Ishikawa (cell line): ENCODE results near the gene NUCKS1.
A peak's percentile ranks its signal among the peaks of the same experiment; 100 is the strongest.

Experiments
- CEBPB ChIP-seq: IDR thresholded peaks from 2 replicates; pipeline ENCODE4 v1.6.1; 2012
- CREB1 ChIP-seq: IDR thresholded peaks from 2 replicates; pipeline ENCODE4 v1.6.1; 2012; ENCODE audit warnings: low read depth
- EGR1 ChIP-seq: IDR thresholded peaks from 2 replicates; pipeline ENCODE4 v1.6.1; 2012
- EP300 ChIP-seq: IDR thresholded peaks from 2 replicates; pipeline ENCODE4 v1.6.1; 2012; ENCODE audit warnings: borderline replicate concordance
- FOXM1 ChIP-seq: IDR thresholded peaks from 2 replicates; pipeline ENCODE4 v1.6.1; 2012; ENCODE audit warnings: low read depth, borderline replicate concordance
- NFIC ChIP-seq: IDR thresholded peaks from 2 replicates; pipeline ENCODE4 v1.6.1; 2012
- RAD21 ChIP-seq: IDR thresholded peaks from 2 replicates; pipeline ENCODE4 v1.6.1; 2012; ENCODE audit warnings: low read depth
- TAF1 ChIP-seq: IDR thresholded peaks from 2 replicates; pipeline ENCODE4 v1.6.1; 2012; ENCODE audit warnings: low read depth, mild to moderate bottlenecking
- TCF12 ChIP-seq: IDR thresholded peaks from 2 replicates; pipeline ENCODE4 v1.6.1; 2012; ENCODE audit warnings: low read depth
- TEAD4 ChIP-seq: IDR thresholded peaks from 2 replicates; pipeline ENCODE4 v1.6.1; 2012
- YY1 ChIP-seq: IDR thresholded peaks from 2 replicates; pipeline ENCODE4 v1.6.1; 2012; ENCODE audit warnings: low read depth
- ZBTB7A ChIP-seq: IDR thresholded peaks from 2 replicates; pipeline ENCODE4 v1.6.1; 2012; ENCODE audit warnings: low read depth
- TF ChIP-seq, protein P1 (sequence below): IDR thresholded peaks from 2 replicates; pipeline ENCODE4 v1.6.1; 2012; ENCODE audit warnings: low read depth, mild to moderate bottlenecking
- TF ChIP-seq, protein P2 (sequence below): IDR thresholded peaks from 2 replicates; pipeline ENCODE4 v1.6.1; 2012
- TF ChIP-seq, protein P3 (sequence below): IDR thresholded peaks from 2 replicates; pipeline ENCODE4 v1.6.1; 2012

NUCKS1 gene, protein sequence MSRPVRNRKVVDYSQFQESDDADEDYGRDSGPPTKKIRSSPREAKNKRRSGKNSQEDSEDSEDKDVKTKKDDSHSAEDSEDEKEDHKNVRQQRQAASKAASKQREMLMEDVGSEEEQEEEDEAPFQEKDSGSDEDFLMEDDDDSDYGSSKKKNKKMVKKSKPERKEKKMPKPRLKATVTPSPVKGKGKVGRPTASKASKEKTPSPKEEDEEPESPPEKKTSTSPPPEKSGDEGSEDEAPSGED

DNA sequence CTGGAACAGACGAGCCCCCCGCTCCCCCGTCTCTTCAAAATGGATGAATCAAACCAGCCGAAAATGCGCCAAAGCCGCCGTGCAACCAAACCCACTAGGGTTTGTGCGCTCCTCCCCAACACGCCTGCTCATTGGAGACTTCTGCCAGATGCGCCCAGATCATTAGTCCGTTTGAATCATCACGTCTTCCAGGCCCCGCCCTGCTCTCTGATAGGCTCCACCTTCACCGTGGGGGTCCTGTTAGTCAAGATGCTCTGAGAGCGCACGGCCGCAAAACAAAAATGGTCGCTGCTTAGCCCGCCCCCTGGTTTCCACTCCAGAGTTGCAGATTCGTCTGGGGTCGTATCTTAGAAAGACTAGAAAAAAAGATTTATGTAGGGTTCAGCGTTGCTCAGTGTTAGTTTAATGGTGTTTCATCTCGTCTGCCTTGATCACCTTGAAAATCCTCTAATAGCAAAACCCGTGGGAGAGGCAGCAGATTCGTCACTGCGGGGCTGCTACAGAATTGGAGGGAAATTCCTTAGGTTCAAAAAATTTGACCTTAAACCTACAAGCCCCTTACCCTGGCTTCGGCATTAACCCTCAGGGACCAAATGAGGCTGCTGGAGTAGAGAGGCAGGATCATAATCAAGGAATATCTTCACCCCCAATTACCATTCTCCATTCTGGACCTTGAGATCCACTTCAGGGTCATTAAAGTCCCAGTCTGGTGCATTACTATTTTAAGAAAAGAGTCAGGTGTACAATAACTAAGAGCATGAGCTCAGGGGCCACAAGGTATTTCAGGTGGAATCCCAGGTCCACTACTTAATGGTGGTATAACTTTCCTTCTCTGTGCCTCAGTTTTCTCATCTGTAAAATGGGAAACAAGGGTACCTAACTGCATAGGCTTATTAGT lies at the start of gene NUCKS1:
NUCKS1 (minus strand) TSS at position 45 of the 898 bp plus-strand sequence. CDS start 209 bp downstream, outside the sequence.
- TF ChIP-seq EGR1 (no peak), EP300 (peak; percentile 60; the same call in 1 of the 2 replicates), TAF1 (peak; percentile 53), TEAD4 (no peak), FOXM1 (peak; percentile 100), YY1 (peak; percentile 91), CEBPB (0 out of 2 replicates have a peak, but pooled peaks have one; percentile 7), CREB1 (peak; percentile 58; the same call in 1 of the 2 replicates), NFIC (no peak), ZBTB7A (0 out of 2 replicates have a peak, but pooled peaks have one; percentile 51), RAD21 (no peak), TCF12 (0 out of 2 replicates have a peak, but pooled peaks have one; percentile 15)
- TF ChIP-seq, protein P1, sequence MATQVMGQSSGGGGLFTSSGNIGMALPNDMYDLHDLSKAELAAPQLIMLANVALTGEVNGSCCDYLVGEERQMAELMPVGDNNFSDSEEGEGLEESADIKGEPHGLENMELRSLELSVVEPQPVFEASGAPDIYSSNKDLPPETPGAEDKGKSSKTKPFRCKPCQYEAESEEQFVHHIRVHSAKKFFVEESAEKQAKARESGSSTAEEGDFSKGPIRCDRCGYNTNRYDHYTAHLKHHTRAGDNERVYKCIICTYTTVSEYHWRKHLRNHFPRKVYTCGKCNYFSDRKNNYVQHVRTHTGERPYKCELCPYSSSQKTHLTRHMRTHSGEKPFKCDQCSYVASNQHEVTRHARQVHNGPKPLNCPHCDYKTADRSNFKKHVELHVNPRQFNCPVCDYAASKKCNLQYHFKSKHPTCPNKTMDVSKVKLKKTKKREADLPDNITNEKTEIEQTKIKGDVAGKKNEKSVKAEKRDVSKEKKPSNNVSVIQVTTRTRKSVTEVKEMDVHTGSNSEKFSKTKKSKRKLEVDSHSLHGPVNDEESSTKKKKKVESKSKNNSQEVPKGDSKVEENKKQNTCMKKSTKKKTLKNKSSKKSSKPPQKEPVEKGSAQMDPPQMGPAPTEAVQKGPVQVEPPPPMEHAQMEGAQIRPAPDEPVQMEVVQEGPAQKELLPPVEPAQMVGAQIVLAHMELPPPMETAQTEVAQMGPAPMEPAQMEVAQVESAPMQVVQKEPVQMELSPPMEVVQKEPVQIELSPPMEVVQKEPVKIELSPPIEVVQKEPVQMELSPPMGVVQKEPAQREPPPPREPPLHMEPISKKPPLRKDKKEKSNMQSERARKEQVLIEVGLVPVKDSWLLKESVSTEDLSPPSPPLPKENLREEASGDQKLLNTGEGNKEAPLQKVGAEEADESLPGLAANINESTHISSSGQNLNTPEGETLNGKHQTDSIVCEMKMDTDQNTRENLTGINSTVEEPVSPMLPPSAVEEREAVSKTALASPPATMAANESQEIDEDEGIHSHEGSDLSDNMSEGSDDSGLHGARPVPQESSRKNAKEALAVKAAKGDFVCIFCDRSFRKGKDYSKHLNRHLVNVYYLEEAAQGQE = no peak
- TF ChIP-seq, protein P2, sequence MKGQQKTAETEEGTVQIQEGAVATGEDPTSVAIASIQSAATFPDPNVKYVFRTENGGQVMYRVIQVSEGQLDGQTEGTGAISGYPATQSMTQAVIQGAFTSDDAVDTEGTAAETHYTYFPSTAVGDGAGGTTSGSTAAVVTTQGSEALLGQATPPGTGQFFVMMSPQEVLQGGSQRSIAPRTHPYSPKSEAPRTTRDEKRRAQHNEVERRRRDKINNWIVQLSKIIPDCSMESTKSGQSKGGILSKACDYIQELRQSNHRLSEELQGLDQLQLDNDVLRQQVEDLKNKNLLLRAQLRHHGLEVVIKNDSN = no peak
- TF ChIP-seq, protein P3, sequence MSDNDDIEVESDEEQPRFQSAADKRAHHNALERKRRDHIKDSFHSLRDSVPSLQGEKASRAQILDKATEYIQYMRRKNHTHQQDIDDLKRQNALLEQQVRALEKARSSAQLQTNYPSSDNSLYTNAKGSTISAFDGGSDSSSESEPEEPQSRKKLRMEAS = peak; percentile 54; the same call in 1 of the 2 replicates

DNA sequence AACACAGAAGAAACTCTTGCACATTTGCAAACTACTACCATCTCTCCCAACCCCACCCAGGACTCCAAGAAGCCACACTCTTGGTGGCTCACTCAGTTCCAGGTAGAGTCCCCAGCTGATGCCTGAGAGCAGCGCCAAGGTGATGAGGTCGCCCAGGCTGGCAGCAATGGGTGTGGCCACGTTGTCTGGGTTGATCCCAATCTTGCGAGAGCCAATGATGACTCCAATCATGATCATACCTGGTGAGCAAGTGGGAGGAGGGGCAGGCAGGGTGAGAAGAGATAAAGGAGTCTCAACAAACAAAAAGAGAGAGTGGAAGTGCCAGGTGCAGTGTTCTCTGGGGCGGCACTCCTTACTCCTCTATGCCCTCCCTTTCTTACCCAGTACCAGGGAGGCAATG lies 48.6 kb upstream of the NUCKS1 start:
- no peak for TF ChIP-seq TEAD4
- TF ChIP-seq RAD21 = no peak
- TF ChIP-seq, protein P2 = no peak
- no peak for TF ChIP-seq NFIC
- TF ChIP-seq EP300 = no peak
- no peak for TF ChIP-seq EGR1
- TF ChIP-seq CREB1 = no peak
- TF ChIP-seq ZBTB7A = no peak

DNA sequence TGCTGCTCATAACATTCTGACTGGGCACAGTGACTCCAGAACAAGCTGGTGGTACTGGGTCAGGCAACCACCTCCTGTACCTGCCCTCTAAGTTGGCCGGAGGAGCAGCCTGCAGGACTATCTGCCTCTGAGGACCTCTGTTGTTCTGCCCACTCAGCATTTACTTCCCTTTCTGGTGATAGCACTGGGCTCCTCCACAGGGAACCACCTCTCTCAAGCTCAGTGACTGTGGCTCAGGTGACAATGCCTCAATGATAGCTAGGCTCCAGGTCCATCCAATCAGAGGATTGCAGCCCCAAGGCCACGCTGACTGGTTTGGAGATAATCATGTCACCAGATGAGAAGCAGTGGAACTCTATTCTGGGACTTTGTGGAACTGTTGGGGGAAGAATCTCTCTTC lies 47.2 kb upstream of the NUCKS1 start:
- no peak for TF ChIP-seq CREB1
- no peak for TF ChIP-seq CEBPB
- no peak for TF ChIP-seq YY1
- TF ChIP-seq TAF1 = no peak
- TF ChIP-seq, protein P2 = no peak
- no peak for TF ChIP-seq TCF12
- no peak for TF ChIP-seq NFIC
- TF ChIP-seq EP300 = no peak
- no peak for TF ChIP-seq RAD21
- no peak for TF ChIP-seq ZBTB7A
- no peak for TF ChIP-seq FOXM1
- no peak for TF ChIP-seq TEAD4
- no peak for TF ChIP-seq EGR1

DNA sequence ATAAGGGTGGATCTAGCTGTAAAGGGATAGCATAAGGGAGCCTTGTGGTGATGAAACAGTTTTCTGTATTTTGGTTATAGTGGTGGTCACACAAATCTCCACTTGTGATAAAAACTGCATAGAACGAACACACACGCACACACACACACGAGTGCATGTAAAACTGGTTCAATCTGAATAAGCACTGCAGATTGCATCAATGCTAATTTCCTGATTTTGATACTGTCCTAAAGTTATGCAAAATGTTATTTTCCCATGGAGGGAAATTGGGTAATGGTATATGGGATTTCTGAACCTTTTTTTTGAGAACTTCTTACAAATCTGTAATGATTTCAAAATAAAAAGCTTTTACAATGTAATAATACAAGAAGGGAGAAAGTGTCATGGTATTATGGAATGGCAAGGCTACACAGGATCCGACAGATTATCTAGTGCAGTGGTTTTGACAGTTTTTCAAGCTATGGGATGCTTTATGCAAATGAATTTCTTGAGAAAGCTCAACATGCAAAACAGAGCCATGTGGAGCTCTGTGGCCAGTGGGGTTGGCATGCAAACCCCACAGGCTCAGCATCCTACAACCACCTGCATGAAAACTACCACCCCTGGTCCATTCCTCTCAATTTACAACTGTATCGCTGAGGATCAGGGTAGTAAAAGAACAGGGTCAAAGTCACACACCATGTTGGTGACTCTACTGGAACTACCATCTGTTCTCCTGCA lies 44.2 kb upstream of the NUCKS1 start:
- TF ChIP-seq RAD21 = no peak
- no peak for TF ChIP-seq TCF12
- TF ChIP-seq, protein P1 = no peak
- no peak for TF ChIP-seq EGR1
- TF ChIP-seq NFIC = no peak
- TF ChIP-seq FOXM1 = no peak
- TF ChIP-seq ZBTB7A = no peak
- TF ChIP-seq, protein P2 = no peak
- no peak for TF ChIP-seq CREB1
- TF ChIP-seq, protein P3 = no peak
- TF ChIP-seq YY1 = no peak
- TF ChIP-seq TAF1 = no peak
- TF ChIP-seq EP300 = no peak
- TF ChIP-seq CEBPB = no peak
- no peak for TF ChIP-seq TEAD4
